HG03196 (cell line): ENCODE data around the gene HLA-DOA.
A peak's percentile ranks its signal among the peaks of the same experiment; 100 is the strongest.

ENCODE experiments used
- ATAC-seq: cut with Tn5 transposase; IDR thresholded peaks from one replicate; pipeline ENCODE4 v1.9.1; 2021; ENCODE audit not compliant: unreplicated experiment

The HLA-DOA gene

GRCh38 chr6:32980488-32981038 is 28.8 kb downstream of the HLA-DOA start:
- ATAC-seq = no peak

- no peak for ATAC-seq
These were observed 29.5 kb downstream of the HLA-DOA start for GRCh38 chr6:32979720-32980487.

GRCh38 chr6:32977953-32978324 is 31.5 kb downstream of the HLA-DOA start:
- no peak for ATAC-seq

- ATAC-seq = no peak
These were observed 32.0 kb downstream of the HLA-DOA start for GRCh38 chr6:32977272-32977952.

- no peak for ATAC-seq
These were observed 32.9 kb downstream of the HLA-DOA start for GRCh38 chr6:32976334-32977069.

GRCh38 chr6:32975886-32976285 is 33.5 kb downstream of the HLA-DOA start:
- no peak for ATAC-seq

- no peak for ATAC-seq
These were observed 34.7 kb downstream of the HLA-DOA start for GRCh38 chr6:32974541-32975308.

GRCh38 chr6:32974016-32974333 is 35.4 kb downstream of the HLA-DOA start:
- ATAC-seq = no peak

GRCh38 chr6:32973144-32974015 is 36.0 kb downstream of the HLA-DOA start:
- ATAC-seq = no peak

GRCh38 chr6:32972353-32973143 is 36.8 kb downstream of the HLA-DOA start:
- ATAC-seq = no peak

- peak; percentile 46 for ATAC-seq
These were observed 37.6 kb downstream of the HLA-DOA start for GRCh38 chr6:32971581-32972352.

GRCh38 chr6:32971242-32971580 is 38.2 kb downstream of the HLA-DOA start:
- no peak for ATAC-seq

- ATAC-seq = no peak
These were observed 38.8 kb downstream of the HLA-DOA start for GRCh38 chr6:32970413-32971241.

- ATAC-seq = no peak
These were observed 39.5 kb downstream of the HLA-DOA start for GRCh38 chr6:32969685-32970412.

- ATAC-seq = no peak
These were observed 40.3 kb downstream of the HLA-DOA start for GRCh38 chr6:32968867-32969684.
